Stimulated activated CD8-positive, alpha-beta memory T cell treated with anti-CD3 and anti-CD28 coated beads, Interleukin-12 subunit alpha, Interleukin-12 subunit beta, amount 100 ng/mL, for 24 hours (primary cell): ENCODE results near the gene C6orf136.
"Not testable (repeated sequence)": the region's sequence is repeated elsewhere in the genome, so short reads cannot be mapped to it uniquely, and the experiment has no call there.

ENCODE experiments used
- DNase-seq: peaks from one replicate; pipeline ENCODE4 v3.0.0-alpha.2; 2020; ENCODE audit errors: extremely low read depth

The C6orf136 gene

GRCh38 chr6:30657922-30658321, 11.0 kb downstream of the C6orf136 start:
- DNase-seq: not testable (repeated sequence)

- no peak for DNase-seq
These were observed 18.2 kb downstream of the C6orf136 start for GRCh38 chr6:30664994-30665767.

- DNase-seq: not testable (repeated sequence)
These were observed 19.4 kb downstream of the C6orf136 start for GRCh38 chr6:30666300-30666699.

GRCh38 chr6:30670760-30671527, 24.0 kb downstream of the C6orf136 start:
- DNase-seq: no peak

- DNase-seq: peak; percentile 74
These were observed 25.7 kb downstream of the C6orf136 start, which contains the start of gene DHX16 for GRCh38 chr6:30672445-30673253. DHX16 (minus strand) TSS chr6:30673006; CDS start chr6:30672841, 165 bp downstream.

- no peak for DNase-seq
These were observed 29.8 kb downstream of the C6orf136 start for GRCh38 chr6:30676660-30677285.

- DNase-seq: peak; percentile 76
These were observed 32.2 kb downstream of the C6orf136 start for GRCh38 chr6:30678964-30679726.

- DNase-seq: no peak
These were observed 33.0 kb downstream of the C6orf136 start for GRCh38 chr6:30679765-30680535.

- no peak for DNase-seq
These were observed 34.8 kb downstream of the C6orf136 start for GRCh38 chr6:30681766-30682142.

- no peak for DNase-seq
These were observed 35.5 kb downstream of the C6orf136 start for GRCh38 chr6:30682143-30683117.

- DNase-seq: no peak
These were observed 36.4 kb downstream of the C6orf136 start for GRCh38 chr6:30683183-30683979.

GRCh38 chr6:30683980-30684338, 37.0 kb downstream of the C6orf136 start:
- DNase-seq: no peak

GRCh38 chr6:30684386-30685156, 37.6 kb downstream of the C6orf136 start:
- DNase-seq: no peak

- no peak for DNase-seq
These were observed 38.5 kb downstream of the C6orf136 start for GRCh38 chr6:30685157-30686008.

- peak; percentile 76 for DNase-seq
These were observed 39.3 kb downstream of the C6orf136 start, which contains the start of gene PPP1R18 for GRCh38 chr6:30686009-30686907. PPP1R18 (minus strand) TSS chr6:30686645; CDS start chr6:30686018, 627 bp downstream.
